ENCODE results near the gene ABCB8. TPM values are rescaled to one million over a fixed set of nuclear protein-coding genes. Genes with fewer than 3 reads are reported as not detected.

Gene ABCB8
- total and polyA plus RNA-seq, 9 of the 15 experiments (the other 6 are each of a cell fraction or from before 2014, with no cell fraction given) = 7.6 to 106 (median 36.3) TPM

GRCh38 chr7:151087245-151088018, 59.2 kb downstream of the ABCB8 start (continued):
- TF ChIP-seq REST (IDR thresholded peaks at IDR 0.05; ENCODE audit: borderline replicate concordance) (peak; percentile 49; the same call in 1 of the 2 replicates), REST (CRISPR knock-in tag; IDR thresholded peaks at IDR 0.05; ENCODE audit: low read depth) (0 out of 2 replicates have a peak, but pooled peaks have one; percentile 12), HOXB6 (CRISPR knock-in tag; IDR thresholded peaks at IDR 0.05; ENCODE audit: borderline replicate concordance) (no peak), LEF1 (IDR thresholded peaks at IDR 0.05) (no peak), TEAD1 (CRISPR knock-in tag; IDR thresholded peaks at IDR 0.05) (no peak), FOXP1 (CRISPR knock-in tag; IDR thresholded peaks at IDR 0.05) (no peak), ARID2 (IDR thresholded peaks at IDR 0.05) (peak; percentile 3; the same call in 1 of the 2 replicates), GTF2B (IDR thresholded peaks at IDR 0.05; ENCODE audit: extremely low read depth, insufficient read length) (no peak), VEZF1 (CRISPR knock-in tag; IDR thresholded peaks at IDR 0.05) (peak; percentile 80), CREBBP (IDR thresholded peaks at IDR 0.05; ENCODE audit: low read depth, low read length) (no peak), ZNF354B (CRISPR knock-in tag; IDR thresholded peaks at IDR 0.05) (no peak), ZNF133 (CRISPR knock-in tag; IDR thresholded peaks at IDR 0.05) (no peak), NCOA4 (IDR thresholded peaks at IDR 0.05; ENCODE audit: partially characterized antibody) (no peak), SMARCA4 (IDR thresholded peaks at IDR 0.05) (0 out of 2 replicates have a peak, but pooled peaks have one; percentile 11), HLTF (IDR thresholded peaks at IDR 0.05) (0 out of 2 replicates have a peak, but pooled peaks have one; percentile 8), ELF2 (CRISPR knock-in tag; IDR thresholded peaks at IDR 0.05) (0 out of 2 replicates have a peak, but pooled peaks have one; percentile 7), LARP7 (IDR thresholded peaks at IDR 0.05) (0 out of 2 replicates have a peak, but pooled peaks have one; percentile 90), FOXA3 (CRISPR knock-in tag; conservative IDR thresholded peaks at IDR 0.05 in 1 of 2, IDR thresholded peaks at IDR 0.05 in 1 of 2) (0 out of 4 replicates have a peak, but pooled peaks of 1 of the 2 experiments have one; percentile 9)

Data from K562 (cell line).